Activated CD4-positive, alpha-beta T cell treated with anti-CD3 and anti-CD28 coated beads, Interleukin-2, amount 50 U/mL, for 1 hour (primary cell): ENCODE data around the gene BMI1.
"Not testable (repeated sequence)": the region's sequence is repeated elsewhere in the genome, so short reads cannot be mapped to it uniquely, and the experiment has no call there.

Experiments used
- DNase-seq: peaks from one replicate; pipeline ENCODE4 v3.0.0-alpha.2; 2020

Gene BMI1

DNA sequence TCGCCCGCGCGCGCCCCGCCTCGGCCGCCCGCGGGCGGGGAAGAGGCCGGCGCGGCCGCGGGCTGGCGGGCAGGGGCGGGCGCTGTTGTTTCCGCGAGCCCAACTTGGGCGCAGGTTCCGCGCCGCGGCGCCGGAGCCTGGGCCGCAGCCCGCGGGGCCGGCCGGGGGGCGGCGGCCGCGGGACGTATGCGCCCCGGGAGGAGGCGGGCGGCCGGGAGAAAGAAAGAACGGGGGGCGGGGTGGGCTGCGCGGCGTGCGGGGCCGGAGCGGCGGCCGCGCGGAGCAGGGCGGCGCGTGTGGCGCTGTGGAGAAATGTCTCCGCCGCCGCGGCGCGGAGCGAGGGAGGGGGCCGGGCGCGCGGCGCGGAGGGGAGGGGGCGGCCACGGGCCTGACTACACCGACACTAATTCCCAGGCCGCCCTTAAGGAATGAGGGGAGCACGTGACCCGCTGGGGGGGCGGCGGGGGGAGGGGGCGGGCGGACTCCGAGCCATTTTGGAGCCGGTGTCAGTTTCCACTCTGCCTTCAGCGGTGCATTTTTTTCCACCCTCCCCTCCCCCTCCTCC, at the start of gene BMI1:
Gene BMI1 (plus strand): TSS at position 509 of the 565 bp plus-strand sequence. CDS start 5,351 bp downstream, outside the sequence.
- DNase-seq: peak; percentile 67

DNA sequence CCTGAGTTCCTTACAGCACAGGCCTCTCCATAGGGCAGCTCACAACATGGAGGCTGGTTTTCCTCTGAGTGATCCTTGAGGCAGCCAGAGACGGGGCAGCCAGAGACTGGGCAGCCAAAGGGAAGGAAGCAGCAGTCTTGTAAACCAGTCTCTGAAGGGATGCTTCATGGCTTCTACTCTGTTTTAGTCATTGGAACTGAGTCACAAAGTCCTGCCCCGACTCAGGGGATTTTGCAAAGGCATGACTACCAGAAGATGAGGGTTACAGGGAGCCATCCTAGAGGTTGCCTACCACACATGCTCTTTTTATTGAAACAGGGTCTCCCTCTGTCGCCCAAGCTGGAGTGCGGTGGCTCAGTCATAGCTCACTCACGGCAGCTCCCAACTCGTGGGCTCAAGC, 49.1 kb upstream of the BMI1 start:
- no peak for DNase-seq

DNA sequence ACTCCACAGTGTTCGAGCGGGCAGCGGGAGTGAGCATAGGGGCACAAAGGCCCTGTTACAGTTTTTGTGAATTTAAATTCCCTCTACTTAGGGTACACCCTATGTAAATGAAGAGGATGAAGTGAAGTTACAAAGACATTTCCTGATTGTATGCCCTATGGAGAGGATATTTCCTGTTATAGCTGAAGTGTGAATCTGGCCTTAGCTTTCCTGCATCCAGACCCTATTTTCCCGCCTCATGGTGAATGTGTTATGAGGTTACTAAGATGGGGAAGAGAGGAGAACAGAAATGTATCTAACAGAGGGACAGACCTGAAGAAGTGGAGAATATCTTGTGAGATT, 42.5 kb upstream of the BMI1 start:
- no peak for DNase-seq

DNA sequence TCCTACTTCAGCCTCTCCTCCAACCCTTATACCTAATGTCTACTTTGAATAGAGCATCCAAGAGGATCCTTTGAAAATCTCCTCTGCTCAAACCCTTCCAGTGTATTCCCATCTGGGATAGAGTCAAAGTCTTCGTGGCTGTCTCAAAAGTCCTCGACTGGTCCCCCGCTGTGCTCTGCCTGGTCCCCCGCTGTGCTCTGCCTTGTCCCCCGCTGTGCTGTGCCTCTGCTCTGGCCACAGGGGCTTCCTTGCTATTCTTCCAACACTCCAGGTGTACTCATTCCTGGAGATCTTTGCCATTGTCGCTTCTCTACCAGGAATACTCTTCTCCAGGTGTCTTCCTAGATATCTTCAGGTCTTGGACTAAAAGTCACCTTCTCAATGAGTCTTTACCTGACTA, 40.8 kb upstream of the BMI1 start:
- DNase-seq: no peak

DNA sequence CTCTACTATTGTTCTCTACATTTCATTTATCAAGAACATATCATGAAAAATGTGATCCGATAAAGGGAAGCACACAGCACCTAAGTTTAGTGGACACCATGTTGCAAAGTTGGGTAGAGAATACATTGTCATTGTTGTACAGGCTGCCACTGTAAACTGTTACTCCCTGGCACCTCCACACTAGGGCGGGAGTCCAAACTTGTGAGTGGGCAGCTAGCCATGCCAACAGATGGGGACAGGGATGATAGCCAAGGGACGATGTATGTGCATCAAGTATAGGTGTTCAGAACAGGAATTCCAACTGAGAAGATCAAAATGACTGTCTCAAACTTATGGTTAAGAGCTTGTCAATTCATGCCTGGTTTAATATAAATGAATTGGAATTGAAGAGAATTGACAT, 35.8 kb upstream of the BMI1 start:
- DNase-seq: no peak

DNA sequence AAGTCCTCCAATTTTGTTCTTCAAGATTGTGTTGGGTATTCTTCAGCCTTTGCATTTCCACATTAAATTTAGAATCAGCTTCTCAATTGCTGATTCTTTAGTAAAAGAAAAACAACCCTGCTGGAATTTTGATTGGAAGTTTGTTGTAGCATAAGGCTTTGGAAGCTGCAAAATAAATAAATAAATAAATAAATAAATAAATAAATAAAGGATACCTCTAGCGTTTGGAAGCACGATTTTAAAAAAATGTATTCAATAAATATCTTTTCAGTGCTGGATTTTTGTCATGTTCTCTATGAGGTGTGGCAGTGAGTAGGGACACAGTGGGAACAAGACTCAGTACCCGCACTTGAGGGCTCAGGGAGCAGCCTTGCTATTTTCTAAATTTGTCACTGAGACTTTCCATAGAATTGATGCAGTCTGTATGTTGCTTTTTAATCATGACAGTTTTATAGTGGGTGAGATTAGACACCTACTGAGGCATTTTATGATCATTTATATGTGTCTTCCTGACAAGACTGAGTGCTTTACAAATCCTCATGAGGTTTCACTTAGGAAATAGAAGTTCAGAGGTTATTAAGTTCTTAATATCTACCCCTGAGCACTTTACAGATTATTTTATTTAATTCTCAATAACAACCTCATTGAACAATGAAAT, 27.0 kb upstream of the BMI1 start:
- no peak for DNase-seq

DNA sequence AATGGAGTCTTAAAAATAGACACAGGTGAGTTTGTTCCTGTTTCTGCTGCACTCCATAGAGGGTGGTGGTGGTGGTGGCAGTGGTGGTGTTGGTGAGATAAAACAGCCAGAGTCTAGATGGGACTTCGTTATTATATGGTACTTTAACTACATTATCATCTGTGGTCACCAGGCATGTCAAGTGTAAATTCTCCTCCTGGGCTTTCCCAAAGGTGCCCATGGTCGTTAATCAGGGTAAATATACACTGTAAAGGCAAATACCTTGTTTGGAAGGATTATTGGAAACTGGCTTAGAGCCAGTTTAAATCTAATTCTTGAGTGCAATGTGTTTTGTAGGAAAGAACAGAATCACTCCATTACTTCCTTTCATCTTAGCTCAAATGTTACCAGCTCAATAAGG, 26.2 kb upstream of the BMI1 start:
- no peak for DNase-seq

DNA sequence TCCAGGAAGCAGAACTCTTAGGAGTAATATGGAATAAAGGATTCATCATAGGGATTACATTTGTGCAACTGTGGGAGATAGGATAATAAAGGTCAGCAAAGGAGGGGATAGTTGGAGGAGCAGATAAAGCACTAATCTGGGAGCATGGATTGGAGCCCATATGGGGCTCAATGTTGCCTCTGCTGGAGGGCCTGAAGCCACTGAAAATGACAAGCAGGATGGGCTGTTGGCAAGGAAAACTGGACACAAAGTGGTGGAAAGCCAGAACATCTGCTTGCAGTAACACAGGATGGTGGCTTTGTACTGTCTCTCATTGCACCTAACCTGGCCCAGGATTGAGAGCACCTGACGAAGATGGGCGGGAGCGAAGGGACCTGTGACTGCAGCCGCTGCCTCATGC, 19.7 kb upstream of the BMI1 start:
- DNase-seq: no peak

DNA sequence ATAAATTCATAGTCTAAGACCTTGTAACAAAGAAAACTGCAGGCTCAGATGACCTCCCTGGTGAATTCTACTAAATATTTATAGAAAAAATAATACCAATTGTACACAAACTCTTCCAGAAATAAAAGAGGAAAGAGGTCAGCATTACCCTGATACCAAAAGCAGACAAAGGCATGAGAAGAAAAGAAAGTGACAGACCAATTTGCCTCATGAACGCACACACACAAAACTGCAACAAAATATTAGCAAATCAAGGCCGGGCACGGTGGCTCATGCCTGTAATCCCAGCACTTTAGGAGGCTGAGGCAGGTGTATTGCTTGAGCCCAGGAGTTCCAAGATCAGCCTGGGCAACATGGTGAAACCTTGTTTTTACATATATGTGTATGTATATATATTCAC, 17.4 kb upstream of the BMI1 start:
- no peak for DNase-seq

DNA sequence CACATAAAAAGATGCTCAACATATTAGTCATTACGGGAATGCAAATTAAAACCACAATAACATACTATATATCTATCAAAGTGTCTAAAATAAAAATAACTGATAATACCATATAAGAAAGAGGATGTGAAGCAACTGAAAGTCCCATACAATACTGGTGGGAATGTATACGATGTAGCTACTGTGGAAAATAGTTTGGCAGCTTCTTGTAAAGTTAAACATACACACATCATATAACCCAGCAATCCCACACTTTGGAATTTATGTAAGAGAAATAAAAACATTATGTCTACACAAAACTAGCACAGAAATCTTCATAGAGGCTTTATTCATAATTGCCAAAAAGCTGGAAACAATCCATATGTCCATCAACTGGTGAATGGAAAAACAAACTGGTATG, 15.2 kb upstream of the BMI1 start:
- no peak for DNase-seq

DNA sequence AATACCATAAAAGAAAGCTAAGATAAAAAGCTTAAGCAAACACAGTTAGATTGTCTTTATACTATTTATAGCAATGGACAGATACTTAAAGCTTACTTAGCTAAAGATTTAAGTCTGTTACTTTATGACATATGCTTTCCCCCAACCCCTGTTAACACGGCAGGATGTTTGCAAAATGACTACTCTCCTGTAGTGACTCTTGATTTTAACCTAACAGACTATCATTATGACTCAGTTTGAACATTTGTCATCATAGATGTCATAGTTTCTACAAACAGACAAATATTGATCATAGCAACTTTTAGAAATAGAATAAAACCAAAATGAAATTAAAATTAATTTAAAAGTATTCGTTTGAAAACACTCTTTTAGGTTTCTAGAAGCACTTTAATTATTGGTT, 12.5 kb upstream of the BMI1 start:
- DNase-seq: no peak

DNA sequence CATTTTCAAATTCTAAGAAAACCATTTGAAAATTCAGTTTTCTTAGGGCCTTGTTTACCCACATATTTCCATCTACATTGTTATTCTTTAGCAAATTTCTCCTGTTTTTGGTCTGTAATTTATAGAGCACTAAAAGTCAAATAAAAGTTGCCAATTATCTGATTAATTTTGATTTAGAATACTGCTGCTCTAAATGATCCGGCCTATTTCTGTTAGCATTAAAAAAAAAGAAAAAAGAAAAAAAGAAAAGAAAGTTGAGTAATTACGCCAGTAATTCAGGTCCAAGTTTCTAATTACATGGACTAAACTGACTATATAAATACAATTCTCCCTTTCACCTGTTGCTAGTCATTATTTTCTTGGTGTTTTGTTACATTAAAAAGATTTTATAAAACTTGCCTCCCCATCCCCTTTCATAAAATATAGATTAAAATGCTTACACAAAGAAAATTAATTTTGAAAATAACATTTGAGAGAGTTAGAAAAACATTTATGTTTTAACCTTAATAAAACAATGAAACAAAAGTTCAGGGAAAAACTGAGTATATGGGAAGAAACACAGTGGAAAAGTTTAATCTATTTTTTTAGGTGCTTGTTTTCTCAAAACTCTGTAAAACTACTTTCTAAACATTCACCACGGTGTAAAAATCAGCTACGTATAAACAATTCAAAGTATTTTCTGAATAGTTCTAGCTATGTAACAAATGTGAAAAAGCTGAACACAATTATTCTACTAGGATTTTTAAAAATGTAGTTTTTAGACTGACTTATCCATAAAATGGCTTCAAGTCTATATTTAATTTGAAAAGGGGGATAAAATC, 11.5 kb upstream of the BMI1 start:
- no peak for DNase-seq

DNA sequence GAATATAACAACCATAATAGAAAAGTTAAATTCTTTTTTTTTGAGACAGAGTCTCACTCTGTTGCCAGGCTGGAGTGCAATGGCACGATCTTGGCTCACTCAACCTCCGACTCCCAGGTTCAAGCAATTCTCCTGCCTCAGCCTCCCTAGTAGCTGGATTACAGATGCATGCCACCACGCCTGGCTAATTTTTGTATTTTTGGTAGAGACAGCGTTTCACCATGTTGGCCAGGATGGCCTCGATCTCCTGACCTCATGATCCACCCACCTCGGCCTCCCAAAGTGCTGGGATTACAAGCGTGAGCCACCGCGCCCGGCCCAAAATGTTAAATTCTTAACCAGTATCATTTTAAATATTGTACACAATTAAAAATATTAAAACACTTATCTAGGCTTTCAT, 10.9 kb upstream of the BMI1 start:
- DNase-seq: not testable (repeated sequence)

DNA sequence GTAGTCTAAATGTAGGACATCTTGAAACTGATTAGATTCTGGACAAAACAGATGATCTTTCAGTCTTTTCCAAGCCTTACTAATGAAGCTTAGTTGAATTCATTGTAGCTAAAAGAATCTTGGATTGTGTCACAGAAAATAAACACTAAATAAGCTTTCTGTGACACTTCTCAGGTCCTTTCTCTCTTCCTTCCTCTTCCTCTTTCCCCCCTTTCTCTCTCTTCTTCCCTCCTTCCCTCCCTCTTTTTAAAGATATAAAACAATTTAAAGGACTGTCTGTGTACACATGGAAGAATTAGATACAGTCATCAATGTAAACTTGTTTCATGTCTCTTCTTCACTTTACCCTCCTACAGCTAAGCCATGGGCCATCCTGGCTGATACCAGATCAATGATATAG, 10.0 kb upstream of the BMI1 start:
- DNase-seq: no peak

DNA sequence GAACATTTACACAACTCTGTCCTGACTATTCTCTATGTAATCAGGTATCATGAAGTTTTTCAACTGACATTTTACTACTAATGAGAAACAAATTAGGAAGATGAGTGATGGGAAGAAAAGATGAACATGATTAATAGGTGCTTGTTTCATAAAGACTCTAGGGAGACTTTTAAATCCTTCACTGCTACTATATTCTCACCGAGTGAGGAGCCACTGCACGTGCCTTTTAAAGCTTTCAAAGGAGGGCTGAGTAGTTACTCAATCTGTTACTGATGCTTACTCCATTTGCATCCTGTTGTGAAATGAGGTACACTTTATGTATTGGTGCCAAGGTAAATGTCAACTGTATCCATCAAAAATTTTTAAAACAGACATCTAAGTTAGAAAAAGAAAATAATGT, 6.0 kb upstream of the BMI1 start:
- no peak for DNase-seq

DNA sequence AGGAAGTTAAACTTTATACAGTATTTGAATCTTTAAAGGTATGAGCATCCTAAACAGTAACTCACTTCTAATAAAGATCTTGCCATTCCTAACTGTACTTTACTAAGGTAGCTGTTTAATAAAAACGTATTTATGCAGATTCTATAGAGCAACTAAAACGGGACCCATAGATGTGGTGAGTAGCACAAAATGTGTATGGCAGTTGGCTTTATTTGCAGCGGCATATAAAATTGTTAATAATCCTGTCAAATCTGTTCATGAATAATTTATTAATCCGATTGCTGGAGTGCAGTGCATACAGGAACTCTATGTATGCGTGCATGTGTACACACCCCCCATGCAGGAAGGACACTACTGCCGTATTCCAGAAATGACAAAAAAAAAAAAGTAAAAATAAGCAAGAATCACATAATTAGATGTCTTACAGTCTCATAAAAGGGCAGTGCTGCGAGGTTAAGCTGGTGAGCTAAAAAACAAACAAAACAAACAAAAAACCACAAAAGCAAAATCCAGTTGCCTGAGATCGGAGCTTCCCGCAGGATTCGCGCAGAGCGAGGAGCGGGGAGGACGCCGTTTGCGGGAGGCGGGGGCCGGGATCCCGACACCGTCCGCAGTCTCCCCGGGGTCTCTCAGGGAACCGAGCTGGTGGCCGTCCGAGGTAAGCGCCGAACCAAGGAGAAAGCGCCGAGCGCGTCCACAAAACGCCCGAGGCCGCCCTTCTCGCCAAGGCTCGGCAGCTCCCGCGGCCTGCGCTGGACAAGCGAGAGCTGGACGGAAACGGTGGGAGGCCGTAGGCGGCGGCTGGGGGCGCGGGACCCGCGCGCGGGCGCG, 5.2 kb upstream of the BMI1 start:
- DNase-seq: no peak

DNA sequence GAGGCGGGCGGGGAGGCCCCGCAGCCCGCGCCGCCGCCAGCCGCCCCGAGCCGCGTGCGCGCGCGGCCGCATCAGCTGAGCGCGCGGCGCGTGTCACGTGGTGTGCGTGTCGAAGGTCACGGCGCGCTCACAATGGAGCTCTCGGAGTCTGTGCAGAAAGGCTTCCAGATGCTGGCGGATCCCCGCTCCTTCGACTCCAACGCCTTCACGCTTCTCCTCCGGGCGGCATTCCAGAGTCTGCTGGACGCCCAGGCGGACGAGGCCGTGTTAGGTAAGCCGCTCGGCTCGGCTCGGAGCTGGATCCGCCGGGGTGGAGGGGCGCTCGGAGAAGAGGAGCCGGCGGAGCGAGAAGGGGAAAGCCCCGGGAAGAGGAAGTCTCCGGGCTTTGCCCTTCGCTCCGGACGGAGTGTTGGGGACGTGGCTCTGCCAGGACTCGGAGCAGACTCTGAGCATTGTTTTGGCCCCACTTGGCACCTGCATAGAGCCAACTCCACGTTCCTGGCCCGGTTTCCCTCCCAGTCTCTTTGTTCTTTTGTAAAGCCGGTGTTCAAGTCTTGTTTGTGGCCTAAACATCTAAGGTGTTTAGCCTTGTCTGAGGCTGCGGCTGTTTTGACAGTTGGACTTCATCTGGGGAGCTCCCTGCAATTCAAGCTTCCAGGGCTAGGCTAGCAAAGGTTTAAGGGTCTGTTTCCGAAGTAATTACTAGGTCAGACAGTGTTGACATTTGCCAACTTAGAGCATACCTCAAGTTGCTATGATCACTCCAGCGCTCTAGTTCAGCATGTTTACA, 4.4 kb upstream of the BMI1 start, which contains the start of gene COMMD3:
Gene COMMD3 (plus strand): TSS at position 103 of the 790 bp plus-strand sequence. CDS start 30 bp downstream, at position 133.
- peak; percentile 75 for DNase-seq

DNA sequence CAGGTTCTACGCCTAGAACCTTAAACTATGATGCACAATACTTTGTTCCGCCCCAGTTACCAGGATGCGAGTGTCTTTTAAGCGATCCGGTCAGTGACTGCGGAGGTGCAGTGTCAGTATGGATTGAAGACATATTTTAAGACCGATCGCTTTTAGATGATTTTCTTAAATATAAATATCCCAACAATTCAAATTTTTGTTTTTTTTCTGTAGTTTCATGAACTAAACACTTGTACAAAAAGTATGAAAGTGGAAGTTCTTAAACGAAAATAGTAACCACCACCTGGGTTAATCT, 3.9 kb upstream of the BMI1 start:
- DNase-seq: no peak

DNA sequence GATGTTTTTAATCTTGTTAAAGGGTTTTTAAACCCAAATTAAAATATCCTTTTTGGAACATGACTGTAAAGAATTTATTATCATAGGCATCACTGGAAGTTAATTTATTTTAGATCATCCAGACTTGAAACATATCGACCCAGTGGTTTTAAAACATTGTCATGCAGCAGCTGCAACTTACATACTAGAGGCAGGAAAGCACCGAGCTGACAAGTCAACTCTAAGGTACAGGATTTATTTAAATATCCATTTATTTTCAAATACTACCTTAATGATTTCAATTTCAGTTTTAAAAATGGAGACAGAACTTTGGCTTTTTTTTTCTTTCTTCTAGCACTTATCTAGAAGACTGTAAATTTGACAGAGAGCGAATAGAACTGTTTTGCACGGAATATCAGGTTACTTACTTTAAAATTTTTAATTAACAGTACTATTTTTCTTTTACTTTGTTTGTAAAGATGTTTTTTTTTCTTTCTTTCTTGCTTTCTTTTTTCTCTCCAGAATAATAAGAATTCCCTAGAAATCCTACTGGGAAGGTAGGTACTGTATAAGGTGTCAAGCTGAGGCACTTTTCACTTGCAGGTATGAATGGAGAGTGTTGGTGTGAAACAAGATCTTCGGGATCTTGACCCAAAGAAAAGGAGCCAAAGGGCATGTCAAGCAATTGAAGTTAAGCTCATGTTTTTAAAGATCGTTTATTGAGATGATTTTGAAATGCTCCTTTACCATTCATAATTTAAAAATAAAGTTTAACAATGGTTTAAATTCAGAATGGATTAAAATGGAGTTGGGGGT, 2.9 kb upstream of the BMI1 start:
- no peak for DNase-seq

DNA sequence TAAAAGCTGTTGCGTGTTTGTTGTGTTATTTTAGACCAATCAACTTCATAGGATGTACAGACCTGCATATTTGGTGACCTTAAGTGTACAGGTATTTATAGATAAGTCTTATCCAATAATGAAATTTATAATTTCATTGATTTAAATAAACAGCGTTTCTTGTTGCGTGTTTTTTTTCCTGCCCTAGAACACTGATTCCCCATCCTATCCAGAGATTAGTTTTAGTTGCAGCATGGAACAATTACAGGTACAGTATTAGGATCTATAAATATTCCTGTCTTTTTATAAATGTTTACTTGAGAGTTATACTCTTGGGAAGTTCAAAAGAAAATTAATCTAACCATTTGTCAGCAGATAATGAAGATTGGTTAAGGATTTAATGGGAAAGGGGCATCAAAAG, 2.1 kb upstream of the BMI1 start:
- no peak for DNase-seq

DNA sequence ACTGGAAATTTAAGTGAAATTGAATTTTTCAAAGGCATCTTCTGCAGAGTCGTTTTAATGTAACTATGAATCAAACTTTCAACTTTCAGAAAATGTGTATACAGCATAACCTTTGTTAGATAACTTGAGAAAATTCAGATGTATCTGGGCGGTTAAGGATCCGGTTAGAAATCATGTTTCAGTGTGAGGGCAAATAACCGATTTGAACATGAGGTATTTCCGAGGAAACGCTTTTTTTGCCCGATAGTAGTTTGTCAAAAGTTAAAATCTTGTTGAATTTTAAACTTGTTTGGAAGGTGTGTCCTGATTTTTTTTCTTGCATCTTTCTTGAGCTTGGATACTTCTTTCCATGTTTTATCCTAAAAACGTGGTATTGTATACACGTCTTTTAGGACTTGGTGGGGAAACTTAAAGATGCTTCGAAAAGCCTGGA, 1.3 kb upstream of the BMI1 start:
- DNase-seq: no peak
